ENCODE data around the gene BICRA. TPM values are rescaled to one million over a fixed set of nuclear protein-coding genes. Genes with fewer than 3 reads are reported as not detected.

The BICRA gene
- total RNA-seq, 1 donor from 2014 or later = 24.1 TPM

DNA sequence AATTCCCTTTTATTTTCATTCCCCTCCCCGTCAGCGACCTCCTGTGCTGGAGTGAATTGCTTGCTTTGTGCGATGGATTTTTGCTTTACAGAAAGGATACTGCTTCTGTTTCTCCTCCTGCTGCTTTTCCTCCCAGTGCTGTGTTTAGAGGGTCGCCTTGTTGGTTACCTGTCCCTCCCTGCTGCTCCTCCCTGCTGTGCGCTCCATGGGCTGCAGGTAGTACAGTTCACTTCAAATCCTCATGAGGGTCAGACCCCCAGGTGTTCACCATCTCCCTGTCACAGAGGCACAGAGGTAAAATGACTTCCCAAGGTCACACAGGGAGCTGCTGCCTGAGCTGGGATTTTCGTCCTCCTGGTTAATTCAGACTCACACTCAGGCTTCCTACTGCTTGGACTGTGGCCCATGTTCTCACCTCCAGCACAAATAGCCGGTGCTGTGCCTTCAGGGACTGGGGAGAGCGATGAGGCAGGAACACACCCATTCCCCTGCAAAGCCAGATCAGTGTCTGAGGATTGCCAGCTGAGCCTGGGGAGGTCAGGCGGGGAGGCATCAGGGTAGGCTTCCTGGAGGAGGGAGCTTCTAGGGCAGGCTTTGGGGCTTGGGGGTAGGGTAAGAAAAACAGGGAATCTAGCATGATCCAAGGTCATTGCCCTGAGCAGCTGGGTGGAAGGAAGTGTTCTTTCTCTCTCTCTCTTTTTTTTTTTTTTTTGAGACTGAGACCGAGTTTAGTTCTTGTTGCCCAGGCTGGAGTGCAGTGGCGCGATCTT is 14.4 kb downstream of the BICRA start:
- no peak for DNase-seq (ENCODE audit: low spot score)
- H3K9me3 Mint-ChIP-seq (ENCODE audit: unreplicated experiment) = no peaks in the 10 kb centered on the region
- H3K27ac Mint-ChIP-seq (ENCODE audit: unreplicated experiment) = peak overlapping the region; percentile 13
- H3K4me3 Mint-ChIP-seq (ENCODE audit: unreplicated experiment) = no peak overlapping the region
- peaks cover 36% of the 10 kb centered on the region for H3K4me1 Mint-ChIP-seq (ENCODE audit: unreplicated experiment)
- TF ChIP-seq, protein P1, sequence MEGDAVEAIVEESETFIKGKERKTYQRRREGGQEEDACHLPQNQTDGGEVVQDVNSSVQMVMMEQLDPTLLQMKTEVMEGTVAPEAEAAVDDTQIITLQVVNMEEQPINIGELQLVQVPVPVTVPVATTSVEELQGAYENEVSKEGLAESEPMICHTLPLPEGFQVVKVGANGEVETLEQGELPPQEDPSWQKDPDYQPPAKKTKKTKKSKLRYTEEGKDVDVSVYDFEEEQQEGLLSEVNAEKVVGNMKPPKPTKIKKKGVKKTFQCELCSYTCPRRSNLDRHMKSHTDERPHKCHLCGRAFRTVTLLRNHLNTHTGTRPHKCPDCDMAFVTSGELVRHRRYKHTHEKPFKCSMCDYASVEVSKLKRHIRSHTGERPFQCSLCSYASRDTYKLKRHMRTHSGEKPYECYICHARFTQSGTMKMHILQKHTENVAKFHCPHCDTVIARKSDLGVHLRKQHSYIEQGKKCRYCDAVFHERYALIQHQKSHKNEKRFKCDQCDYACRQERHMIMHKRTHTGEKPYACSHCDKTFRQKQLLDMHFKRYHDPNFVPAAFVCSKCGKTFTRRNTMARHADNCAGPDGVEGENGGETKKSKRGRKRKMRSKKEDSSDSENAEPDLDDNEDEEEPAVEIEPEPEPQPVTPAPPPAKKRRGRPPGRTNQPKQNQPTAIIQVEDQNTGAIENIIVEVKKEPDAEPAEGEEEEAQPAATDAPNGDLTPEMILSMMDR (IDR thresholded peaks at IDR 0.05; ENCODE audit: unreplicated experiment) = no peak
- H3K36me3 Mint-ChIP-seq (ENCODE audit: low read depth, unreplicated experiment) = peaks cover 12% of the 10 kb centered on the region
- peaks cover 7% of the 10 kb centered on the region for H3K27me3 Mint-ChIP-seq (ENCODE audit: unreplicated experiment)

DNA sequence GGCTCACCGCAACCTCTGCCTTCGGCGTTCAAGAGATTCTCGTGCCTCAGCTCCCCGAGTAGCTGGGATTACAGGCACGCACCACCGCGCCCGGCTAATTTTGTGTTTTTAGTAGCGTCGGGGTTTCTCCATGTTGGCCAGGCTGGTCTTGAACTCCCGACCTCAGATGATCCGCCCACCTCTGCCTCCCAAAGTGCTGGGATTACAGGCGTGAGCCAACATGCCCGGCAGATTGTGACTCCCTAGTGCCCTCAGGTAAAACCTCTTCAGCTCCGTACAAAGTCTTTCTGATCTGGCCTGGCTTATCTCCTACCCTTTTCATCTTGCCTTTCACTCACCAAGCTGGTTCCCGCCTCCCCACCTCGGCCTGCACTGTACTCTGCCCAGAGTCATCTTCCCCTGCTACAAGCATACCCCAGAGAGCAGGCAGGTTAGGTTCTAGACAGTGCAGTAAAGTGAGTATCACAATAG is 15.0 kb downstream of the BICRA start:
- Mint-ChIP-seq H3K4me1 (ENCODE audit: unreplicated experiment) (peaks cover 36% of the 10 kb centered on the region), H3K4me3 (ENCODE audit: unreplicated experiment) (peak overlapping the region; percentile 1), H3K36me3 (ENCODE audit: low read depth, unreplicated experiment) (peaks cover 12% of the 10 kb centered on the region), H3K27ac (ENCODE audit: unreplicated experiment) (peak overlapping the region; percentile 44), H3K9me3 (ENCODE audit: unreplicated experiment) (no peaks in the 10 kb centered on the region), H3K27me3 (ENCODE audit: unreplicated experiment) (peaks cover 7% of the 10 kb centered on the region)
- TF ChIP-seq, protein P1 (IDR thresholded peaks at IDR 0.05; ENCODE audit: unreplicated experiment) = no peak
- DNase-seq (ENCODE audit: low spot score) = no peak

DNA sequence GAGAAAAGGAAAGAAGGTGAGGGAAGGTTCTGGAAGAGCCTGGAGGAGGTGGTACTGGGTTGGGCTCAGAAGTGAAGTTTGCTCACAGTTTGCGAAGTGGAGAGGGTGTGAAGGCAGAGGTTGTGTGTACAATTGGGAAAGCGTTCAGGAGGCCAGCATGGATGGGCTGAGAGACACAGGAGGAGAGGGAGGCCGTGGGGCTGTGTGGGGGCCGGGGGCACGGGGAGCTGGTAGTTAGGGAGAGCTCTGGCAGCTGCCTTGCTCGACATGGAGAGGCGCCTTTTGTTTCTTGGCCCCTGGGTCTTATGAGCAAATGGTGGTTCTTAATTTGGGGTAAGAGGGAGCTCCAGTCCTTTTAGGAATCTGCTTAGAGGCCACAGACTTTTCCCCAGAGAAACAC is 16.7 kb downstream of the BICRA start:
- H3K9me3 Mint-ChIP-seq (ENCODE audit: unreplicated experiment) = no peaks in the 10 kb centered on the region
- H3K27ac Mint-ChIP-seq (ENCODE audit: unreplicated experiment) = peak overlapping the region; percentile 80
- H3K4me1 Mint-ChIP-seq (ENCODE audit: unreplicated experiment) = peaks cover 29% of the 10 kb centered on the region
- peak overlapping the region; percentile 29 for H3K4me3 Mint-ChIP-seq (ENCODE audit: unreplicated experiment)
- peaks cover 12% of the 10 kb centered on the region for H3K36me3 Mint-ChIP-seq (ENCODE audit: low read depth, unreplicated experiment)
- no peak for DNase-seq (ENCODE audit: low spot score)
- H3K27me3 Mint-ChIP-seq (ENCODE audit: unreplicated experiment) = peaks cover 8% of the 10 kb centered on the region
- TF ChIP-seq, protein P1 (IDR thresholded peaks at IDR 0.05; ENCODE audit: unreplicated experiment) = no peak

DNA sequence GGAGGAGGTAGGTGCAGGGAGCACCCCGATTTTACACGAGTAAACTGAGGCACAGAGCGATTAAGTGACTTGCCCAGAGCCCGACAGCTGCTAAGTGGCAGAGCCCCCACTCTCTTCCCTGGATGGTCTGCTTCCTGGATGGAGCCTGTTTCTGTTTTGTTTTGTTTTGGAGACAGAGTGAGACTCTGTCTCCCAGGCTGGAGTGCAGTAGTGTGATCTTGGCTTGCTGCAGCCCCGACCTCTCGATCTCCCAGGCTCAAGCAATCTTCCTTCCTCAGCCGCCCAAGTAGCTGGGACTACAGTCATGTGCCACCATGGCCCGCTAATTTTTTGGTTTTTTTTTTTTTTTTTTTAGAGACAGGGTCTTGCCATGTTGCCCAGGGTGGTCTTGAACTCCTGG is 17.3 kb downstream of the BICRA start:
- TF ChIP-seq, protein P1 (IDR thresholded peaks at IDR 0.05; ENCODE audit: unreplicated experiment) = no peak
- no peaks in the 10 kb centered on the region for H3K9me3 Mint-ChIP-seq (ENCODE audit: unreplicated experiment)
- peak overlapping the region; percentile 74 for H3K27ac Mint-ChIP-seq (ENCODE audit: unreplicated experiment)
- no peak for DNase-seq (ENCODE audit: low spot score)
- H3K27me3 Mint-ChIP-seq (ENCODE audit: unreplicated experiment) = peaks cover 8% of the 10 kb centered on the region
- H3K36me3 Mint-ChIP-seq (ENCODE audit: low read depth, unreplicated experiment) = peaks cover 12% of the 10 kb centered on the region
- H3K4me3 Mint-ChIP-seq (ENCODE audit: unreplicated experiment) = no peak overlapping the region
- H3K4me1 Mint-ChIP-seq (ENCODE audit: unreplicated experiment) = peaks cover 23% of the 10 kb centered on the region

DNA sequence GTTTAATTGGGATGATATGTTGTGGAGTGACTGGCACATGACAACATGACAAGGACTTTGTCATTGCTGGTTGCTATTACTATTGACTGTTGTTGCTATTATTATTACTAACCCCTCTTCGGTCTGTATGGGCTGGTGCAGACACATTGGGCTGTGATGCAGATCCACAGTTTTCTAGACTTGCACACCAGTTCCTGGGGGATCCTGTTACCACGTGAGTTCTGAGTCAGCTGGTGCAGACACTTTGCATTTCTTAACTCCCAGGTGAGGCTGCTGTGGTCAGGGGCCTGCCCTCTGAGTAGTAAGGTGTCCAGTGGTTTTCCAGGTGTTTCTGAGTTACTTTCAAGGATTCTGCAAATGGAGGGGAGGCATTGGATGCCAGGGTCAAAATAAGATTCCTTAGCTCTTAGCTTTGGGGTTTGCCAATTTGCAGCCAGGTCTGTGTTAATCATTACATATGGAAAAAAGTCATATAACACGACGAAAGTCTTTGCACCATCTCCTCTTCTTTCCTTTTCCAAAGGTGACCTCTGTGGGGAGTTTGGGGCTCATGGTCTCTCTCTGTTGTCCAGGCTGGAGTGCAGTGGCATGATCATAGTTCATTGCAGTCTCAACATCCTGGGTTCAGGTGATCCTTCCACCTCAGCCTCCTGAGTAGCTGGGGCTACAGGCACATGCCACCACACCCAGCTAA is 19.3 kb downstream of the BICRA start:
- TF ChIP-seq, protein P1 (IDR thresholded peaks at IDR 0.05; ENCODE audit: unreplicated experiment) = no peak
- Mint-ChIP-seq H3K4me1 (ENCODE audit: unreplicated experiment) (peaks cover 22% of the 10 kb centered on the region), H3K36me3 (ENCODE audit: low read depth, unreplicated experiment) (peaks cover 12% of the 10 kb centered on the region), H3K9me3 (ENCODE audit: unreplicated experiment) (no peaks in the 10 kb centered on the region), H3K27ac (ENCODE audit: unreplicated experiment) (no peak overlapping the region), H3K27me3 (ENCODE audit: unreplicated experiment) (peaks cover 8% of the 10 kb centered on the region), H3K4me3 (ENCODE audit: unreplicated experiment) (no peak overlapping the region)
- DNase-seq (ENCODE audit: low spot score) = no peak
